ENCODE results near the gene KLHL40.

KLHL40 gene

GRCh38 chr3:42703695-42704025 is 18.3 kb downstream of the KLHL40 start:
- Histone ChIP-seq H2AFZ (ENCODE audit: low read depth, low read length) (no peak overlapping the region), H3K36me3 (ENCODE audit: insufficient read depth, low read length) (no peaks in the 10 kb centered on the region)

GRCh38 chr3:42704136-42704841 is 19.0 kb downstream of the KLHL40 start:
- H3K4me1 ChIP-seq (ENCODE audit: insufficient read depth, low read length) = no peaks in the 10 kb centered on the region
- H3K36me3 ChIP-seq (ENCODE audit: insufficient read depth, low read length) = no peaks in the 10 kb centered on the region
- H2AFZ ChIP-seq (ENCODE audit: low read depth, low read length) = no peak overlapping the region
- H3K27me3 ChIP-seq (ENCODE audit: insufficient read depth, low read length) = peaks cover 36% of the 10 kb centered on the region
- H3K4me3 ChIP-seq (ENCODE audit: low read length) = no peak overlapping the region
- H3K9me3 ChIP-seq (ENCODE audit: low read length) = no peaks in the 10 kb centered on the region

More at GRCh38 chr3:42703695-42704025, 18.3 kb downstream of the KLHL40 start:
- Histone ChIP-seq H3K4me1 (ENCODE audit: insufficient read depth, low read length) (no peaks in the 10 kb centered on the region), H3K9me3 (ENCODE audit: low read length) (no peaks in the 10 kb centered on the region), H3K4me3 (ENCODE audit: low read length) (no peak overlapping the region), H3K27me3 (ENCODE audit: insufficient read depth, low read length) (peaks cover 41% of the 10 kb centered on the region)

DNA sequence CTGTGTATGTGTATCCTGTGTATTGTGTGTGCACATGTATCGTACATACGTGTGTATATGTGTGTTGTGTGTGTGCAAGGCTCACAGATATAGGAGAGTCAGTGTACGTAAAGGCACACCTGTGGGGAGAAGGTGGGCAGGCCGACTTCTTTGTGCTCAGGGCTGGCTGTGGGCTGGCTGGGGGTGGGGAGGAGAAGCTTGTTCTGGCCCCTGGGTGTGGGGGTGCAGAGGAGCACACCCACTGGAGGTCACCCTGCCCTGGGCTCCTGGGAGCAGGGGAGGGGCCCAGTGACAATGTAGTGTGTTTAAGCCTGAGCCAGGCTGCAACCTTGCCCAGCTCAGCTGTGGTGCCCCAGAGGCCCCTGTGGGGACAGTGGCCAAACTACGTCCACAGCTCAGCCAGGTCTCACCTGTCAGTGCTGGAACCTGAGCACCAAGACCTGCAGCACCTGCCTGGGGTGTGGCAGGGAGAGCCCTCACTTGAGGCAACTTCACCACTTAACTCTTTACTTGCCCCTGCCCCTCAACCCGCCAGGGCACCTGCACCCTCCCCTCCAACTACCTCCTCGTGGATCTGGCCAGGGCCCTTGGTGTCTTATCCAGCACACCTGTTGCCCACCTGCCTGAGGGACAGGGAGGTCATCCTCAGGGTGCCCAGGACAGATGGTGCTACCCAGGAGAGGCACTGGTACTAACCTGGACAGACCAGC is 19.9 kb downstream of the KLHL40 start:
- H3K36me3 ChIP-seq (ENCODE audit: insufficient read depth, low read length) = no peaks in the 10 kb centered on the region
- H3K9me3 ChIP-seq (ENCODE audit: low read length) = no peaks in the 10 kb centered on the region
- no peak overlapping the region for H3K4me3 ChIP-seq (ENCODE audit: low read length)
- H3K4me1 ChIP-seq (ENCODE audit: insufficient read depth, low read length) = no peaks in the 10 kb centered on the region
- peaks cover 30% of the 10 kb centered on the region for H3K27me3 ChIP-seq (ENCODE audit: insufficient read depth, low read length)
- no peak overlapping the region for H2AFZ ChIP-seq (ENCODE audit: low read depth, low read length)

DNA sequence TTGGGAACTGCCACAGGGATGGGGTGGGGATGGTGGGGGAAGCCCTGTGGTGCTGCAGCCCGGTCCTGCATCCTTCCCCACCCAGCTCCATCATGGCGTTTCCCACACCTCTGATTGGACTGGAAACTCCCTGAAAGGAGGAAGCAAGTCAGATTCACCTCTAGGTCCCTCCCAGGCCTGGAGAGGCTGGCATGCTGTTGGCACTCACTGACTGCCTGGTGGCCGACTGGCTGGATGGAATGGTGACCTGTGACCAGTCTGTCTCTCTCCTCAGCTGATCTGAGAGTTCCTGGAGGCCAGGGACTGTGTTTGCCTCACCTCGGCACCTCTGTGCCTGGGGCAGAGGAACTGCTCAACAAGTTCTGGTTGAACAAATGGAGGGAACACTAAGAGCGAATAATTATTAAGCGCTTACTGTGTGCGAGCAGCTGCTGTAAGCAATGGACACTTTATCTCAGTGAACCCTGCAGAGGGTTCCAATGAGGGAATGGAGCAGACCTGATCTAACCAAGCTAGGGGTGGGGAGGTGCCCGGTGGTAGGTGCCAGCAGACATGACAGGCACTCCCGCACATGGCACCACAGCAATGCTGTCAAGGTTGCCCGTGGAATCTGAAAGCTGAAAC is 20.7 kb downstream of the KLHL40 start:
- Histone ChIP-seq H3K9me3 (ENCODE audit: low read length) (no peaks in the 10 kb centered on the region), H3K4me1 (ENCODE audit: insufficient read depth, low read length) (no peaks in the 10 kb centered on the region), H2AFZ (ENCODE audit: low read depth, low read length) (no peak overlapping the region), H3K4me3 (ENCODE audit: low read length) (no peak overlapping the region), H3K36me3 (ENCODE audit: insufficient read depth, low read length) (no peaks in the 10 kb centered on the region), H3K27me3 (ENCODE audit: insufficient read depth, low read length) (peaks cover 29% of the 10 kb centered on the region)

DNA sequence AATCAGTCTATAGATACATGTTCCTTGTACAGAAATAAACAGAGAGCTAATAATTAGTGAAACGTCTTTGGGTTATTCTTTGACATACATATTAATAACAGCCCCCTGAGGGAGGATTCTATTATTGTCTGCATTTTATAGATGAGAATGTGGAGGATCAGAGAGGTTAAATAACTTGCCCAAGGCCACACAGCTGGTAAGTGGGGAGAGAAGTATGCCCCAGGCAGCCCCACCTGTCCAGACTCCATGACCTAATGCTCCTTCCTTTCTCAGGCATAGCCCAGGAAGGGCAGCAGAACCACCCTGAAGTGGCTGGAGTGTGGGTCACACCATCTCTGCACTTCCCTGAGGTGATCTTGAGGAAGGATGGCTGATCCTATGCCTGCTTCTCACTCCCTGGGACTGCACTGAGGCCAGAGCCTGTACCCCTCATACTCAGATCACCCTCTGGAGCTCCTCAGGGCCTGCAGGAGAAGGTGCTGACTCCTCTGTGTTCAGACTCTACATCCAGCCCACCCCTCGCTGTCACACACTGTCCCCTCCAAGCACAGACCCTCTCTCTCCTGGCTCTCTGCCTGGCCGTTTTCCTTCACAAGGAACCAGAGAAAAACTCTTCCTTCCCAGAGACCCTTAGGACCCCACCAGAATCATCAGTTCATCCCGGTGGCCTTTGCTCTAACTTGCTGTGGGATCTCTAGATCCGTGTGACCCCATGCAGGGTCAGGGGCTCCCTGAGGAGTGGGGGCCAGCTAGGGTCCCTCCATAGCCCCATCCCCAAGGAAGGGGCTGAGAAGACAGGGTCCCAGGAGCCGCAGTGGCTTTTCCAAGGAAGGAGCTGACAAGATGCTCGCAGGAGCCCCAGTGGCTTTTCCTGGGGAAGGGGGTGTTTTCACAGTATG is 21.6 kb downstream of the KLHL40 start:
- Histone ChIP-seq H3K4me3 (ENCODE audit: low read length) (no peak overlapping the region), H2AFZ (ENCODE audit: low read depth, low read length) (no peak overlapping the region), H3K36me3 (ENCODE audit: insufficient read depth, low read length) (no peaks in the 10 kb centered on the region), H3K9me3 (ENCODE audit: low read length) (no peaks in the 10 kb centered on the region), H3K4me1 (ENCODE audit: insufficient read depth, low read length) (no peaks in the 10 kb centered on the region), H3K27me3 (ENCODE audit: insufficient read depth, low read length) (peaks cover 24% of the 10 kb centered on the region)

GRCh38 chr3:42707620-42708355 is 22.5 kb downstream of the KLHL40 start:
- H3K36me3 ChIP-seq (ENCODE audit: insufficient read depth, low read length) = no peaks in the 10 kb centered on the region
- H3K4me1 ChIP-seq (ENCODE audit: insufficient read depth, low read length) = no peaks in the 10 kb centered on the region
- H3K27me3 ChIP-seq (ENCODE audit: insufficient read depth, low read length) = peaks cover 19% of the 10 kb centered on the region
- H2AFZ ChIP-seq (ENCODE audit: low read depth, low read length) = no peak overlapping the region
- no peak overlapping the region for H3K4me3 ChIP-seq (ENCODE audit: low read length)
- H3K9me3 ChIP-seq (ENCODE audit: low read length) = no peaks in the 10 kb centered on the region

GRCh38 chr3:42708611-42709151 is 23.3 kb downstream of the KLHL40 start:
- Histone ChIP-seq H3K36me3 (ENCODE audit: insufficient read depth, low read length) (no peaks in the 10 kb centered on the region), H3K4me1 (ENCODE audit: insufficient read depth, low read length) (no peaks in the 10 kb centered on the region), H3K9me3 (ENCODE audit: low read length) (no peaks in the 10 kb centered on the region), H3K4me3 (ENCODE audit: low read length) (no peak overlapping the region), H3K27me3 (ENCODE audit: insufficient read depth, low read length) (peaks cover 13% of the 10 kb centered on the region), H2AFZ (ENCODE audit: low read depth, low read length) (no peak overlapping the region)

DNA sequence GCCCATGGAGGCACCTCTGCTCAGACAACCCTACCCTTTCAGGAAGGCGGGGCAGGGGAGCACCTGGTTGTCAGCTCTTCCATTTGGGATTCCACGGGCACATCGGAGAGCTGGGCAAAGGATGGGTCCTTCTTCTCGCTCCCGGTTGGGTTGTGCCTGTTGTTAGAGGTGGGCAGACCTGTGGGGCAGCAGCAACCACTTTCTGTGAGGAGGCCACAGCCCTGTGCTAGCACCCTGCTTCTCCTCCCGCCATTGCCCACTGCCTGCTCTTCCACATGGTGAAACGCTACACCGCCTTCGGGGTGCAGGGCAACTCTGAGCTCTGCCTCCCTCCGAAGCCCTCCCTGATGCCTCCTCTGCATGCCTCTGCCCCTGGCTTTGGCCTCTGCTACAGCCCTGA is 24.3 kb downstream of the KLHL40 start:
- Histone ChIP-seq H3K27me3 (ENCODE audit: insufficient read depth, low read length) (peaks cover 13% of the 10 kb centered on the region), H3K4me1 (ENCODE audit: insufficient read depth, low read length) (no peaks in the 10 kb centered on the region), H3K9me3 (ENCODE audit: low read length) (no peaks in the 10 kb centered on the region), H3K36me3 (ENCODE audit: insufficient read depth, low read length) (no peaks in the 10 kb centered on the region), H3K4me3 (ENCODE audit: low read length) (no peak overlapping the region), H2AFZ (ENCODE audit: low read depth, low read length) (no peak overlapping the region)

DNA sequence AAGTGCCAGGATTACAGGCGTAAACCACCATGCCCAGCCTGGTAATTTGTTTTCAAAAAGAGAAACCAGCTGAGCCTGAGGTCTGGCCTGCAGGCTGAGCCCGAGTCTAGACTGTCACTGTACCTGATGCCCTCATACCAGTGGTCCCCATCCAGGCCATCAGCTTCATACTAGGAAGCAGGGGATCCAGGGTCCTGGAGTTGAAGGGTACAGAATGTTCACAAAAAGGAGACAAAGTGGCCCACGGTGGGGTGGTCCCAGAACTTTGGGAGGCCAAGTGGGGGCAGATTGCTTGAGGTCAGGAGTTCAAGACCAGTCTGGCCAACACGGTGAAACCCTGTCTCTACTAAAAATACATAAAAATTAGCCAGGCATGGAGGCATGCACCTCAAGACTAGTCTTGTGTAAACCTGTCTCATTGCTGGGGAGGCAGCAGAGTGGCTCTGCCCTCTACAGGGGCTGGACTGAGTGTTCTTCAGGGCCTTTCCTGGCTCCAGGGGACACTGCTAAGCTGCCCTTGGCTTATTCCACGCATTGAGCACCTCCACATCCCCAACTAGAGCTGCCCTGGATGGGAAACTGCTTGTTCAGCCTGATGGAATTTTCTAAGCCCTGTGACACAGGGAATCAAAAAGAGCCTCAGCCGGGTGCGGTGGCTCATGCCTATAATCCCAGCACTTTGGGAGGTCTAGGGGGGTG is 25.1 kb downstream of the KLHL40 start:
- no peak overlapping the region for H3K4me3 ChIP-seq (ENCODE audit: low read length)
- H3K27me3 ChIP-seq (ENCODE audit: insufficient read depth, low read length) = peaks cover 9% of the 10 kb centered on the region
- H3K36me3 ChIP-seq (ENCODE audit: insufficient read depth, low read length) = no peaks in the 10 kb centered on the region
- H2AFZ ChIP-seq (ENCODE audit: low read depth, low read length) = no peak overlapping the region
- H3K4me1 ChIP-seq (ENCODE audit: insufficient read depth, low read length) = no peaks in the 10 kb centered on the region
- H3K9me3 ChIP-seq (ENCODE audit: low read length) = no peaks in the 10 kb centered on the region

DNA sequence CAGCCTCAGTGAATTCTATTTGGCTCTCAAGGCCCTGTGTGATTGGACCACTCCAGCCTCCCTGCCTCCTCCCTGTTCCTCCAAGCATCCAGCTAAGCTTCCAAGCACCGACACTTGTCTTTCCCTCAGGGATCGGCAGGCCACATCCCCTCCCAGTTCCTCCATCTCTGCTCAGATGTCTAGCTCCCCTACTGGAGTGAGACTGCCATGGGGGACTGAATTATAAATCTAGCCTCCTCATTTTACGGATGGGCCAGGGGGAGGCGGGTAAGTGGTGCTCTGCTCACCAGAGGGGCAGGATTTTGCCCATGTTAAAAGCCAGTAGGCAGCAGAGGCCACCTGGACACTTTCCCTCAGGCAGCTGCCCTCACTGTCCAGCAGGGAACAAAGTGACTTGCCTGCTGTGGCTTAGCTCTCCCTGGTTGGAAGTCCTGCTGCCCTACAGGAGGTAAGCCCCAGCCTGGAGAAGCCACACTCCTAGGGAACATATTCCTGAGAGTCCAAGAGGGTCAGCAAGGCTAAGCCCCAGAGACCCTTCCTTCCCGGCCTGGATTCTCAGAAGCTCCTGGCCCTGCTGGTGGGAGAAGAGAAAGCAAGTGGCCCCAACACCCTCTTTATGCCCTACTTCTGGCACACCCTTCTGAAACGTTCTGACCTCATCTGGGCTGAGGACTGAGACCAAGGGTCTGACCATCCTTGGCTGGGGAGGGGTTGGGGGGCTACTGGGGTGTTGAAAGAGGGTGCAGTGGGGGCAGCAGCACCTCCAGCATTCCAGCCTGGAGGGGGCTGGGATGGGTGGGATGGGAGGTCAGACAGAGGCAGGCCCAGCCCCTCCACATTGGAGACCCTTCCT is 26.4 kb downstream of the KLHL40 start:
- H3K9me3 ChIP-seq (ENCODE audit: low read length) = no peaks in the 10 kb centered on the region
- H3K4me3 ChIP-seq (ENCODE audit: low read length) = no peak overlapping the region
- H2AFZ ChIP-seq (ENCODE audit: low read depth, low read length) = no peak overlapping the region
- H3K27me3 ChIP-seq (ENCODE audit: insufficient read depth, low read length) = peaks cover 6% of the 10 kb centered on the region
- H3K36me3 ChIP-seq (ENCODE audit: insufficient read depth, low read length) = no peaks in the 10 kb centered on the region
- no peaks in the 10 kb centered on the region for H3K4me1 ChIP-seq (ENCODE audit: insufficient read depth, low read length)

DNA sequence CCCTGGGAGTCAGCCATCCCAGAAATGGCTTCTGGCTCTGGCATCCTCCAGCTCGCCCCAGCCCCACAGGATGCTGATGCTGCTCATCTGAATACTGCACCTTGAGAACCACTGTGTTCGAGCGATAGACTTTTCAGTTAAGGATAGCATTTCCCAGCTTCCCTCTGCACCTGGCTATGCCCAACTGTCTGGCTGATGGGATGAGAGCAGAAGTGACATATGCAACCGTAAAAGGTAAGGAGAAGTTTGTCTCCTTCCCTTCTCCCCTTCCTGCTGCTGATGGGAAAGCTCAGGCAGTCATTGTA is 27.0 kb downstream of the KLHL40 start:
- Histone ChIP-seq H3K4me1 (ENCODE audit: insufficient read depth, low read length) (no peaks in the 10 kb centered on the region), H3K27me3 (ENCODE audit: insufficient read depth, low read length) (peaks cover 6% of the 10 kb centered on the region), H3K9me3 (ENCODE audit: low read length) (no peaks in the 10 kb centered on the region), H3K4me3 (ENCODE audit: low read length) (no peak overlapping the region), H3K36me3 (ENCODE audit: insufficient read depth, low read length) (no peaks in the 10 kb centered on the region), H2AFZ (ENCODE audit: low read depth, low read length) (no peak overlapping the region)
